Liver (tissue), 9 donors: ENCODE measurements around the gene ZNF862. TPM values are rescaled to one million over a fixed set of nuclear protein-coding genes. Genes with fewer than 3 reads are reported as not detected.

Experiments used
- DNase-seq: peaks from one replicate; pipeline ENCODE4 v3.0.0-alpha.2; 2017; ENCODE audit warnings: low spot score
- H3K27ac ChIP-seq, 2 donors: one replicate each; pipeline ENCODE4 v1.7.0; 2013; ENCODE audit warnings: inconsistent platforms in 2 of 2, low read length in 2 of 2, control low read depth in 1 of 2, low read depth in 1 of 2, mild to moderate bottlenecking in 1 of 2
- H3K27me3 ChIP-seq, 4 donors: one replicate each; pipeline versions ENCODE4 v1.6.1 to v1.7.0; 2013; ENCODE audit warnings: low read length in 3 of 4, inconsistent platforms in 1 of 4, mild to moderate bottlenecking in 1 of 4, moderate library complexity in 1 of 4; ENCODE audit not compliant: control insufficient read depth in 4 of 4, insufficient read depth in 4 of 4
- H3K36me3 ChIP-seq, 4 donors: one replicate each; pipeline versions ENCODE4 v1.6.1 to v1.7.0; 2013; ENCODE audit warnings: low read length in 3 of 4, mild to moderate bottlenecking in 3 of 4, low read depth in 1 of 4, moderate library complexity in 1 of 4; ENCODE audit not compliant: control insufficient read depth in 4 of 4, insufficient read depth in 3 of 4
- H3K4me1 ChIP-seq, 4 donors: one replicate each; pipeline versions ENCODE4 v1.6.1 to v1.7.0; 2013; ENCODE audit warnings: low read length in 3 of 4, mild to moderate bottlenecking in 3 of 4, moderate library complexity in 1 of 4; ENCODE audit not compliant: control insufficient read depth in 4 of 4, insufficient read depth in 4 of 4
- H3K4me3 ChIP-seq, 3 donors: one replicate each; pipeline versions ENCODE4 v1.6.1 to v1.7.0; 2013; ENCODE audit warnings: low read length in 3 of 3, control low read depth in 1 of 3, low read depth in 1 of 3, mild to moderate bottlenecking in 1 of 3
- H3K9ac ChIP-seq, 2 donors: one replicate each; pipeline ENCODE4 v1.7.0; 2013; ENCODE audit warnings: low read length in 2 of 2, mild to moderate bottlenecking in 2 of 2, moderate library complexity in 2 of 2, control low read depth in 1 of 2, low read depth in 1 of 2
- H3K9me3 ChIP-seq, 4 donors: one replicate each; pipeline versions ENCODE4 v1.6.1 to v1.7.0; 2013; ENCODE audit warnings: low read length in 3 of 4; ENCODE audit not compliant: control insufficient read depth in 4 of 4
- ATF3 ChIP-seq: IDR thresholded peaks from 2 replicates; pipeline ENCODE4 v1.6.1; 2016; ENCODE audit warnings: antibody characterized with exemption
- CTCF ChIP-seq: fragments of 150-350 bp; IDR thresholded peaks from 2 replicates; pipeline ENCODE4 v1.5.1; 2017; ENCODE audit warnings: improper control_type of control experiment, low read depth, low read length; ENCODE audit not compliant: missing input control
- EGR1 ChIP-seq, 2 donors: IDR thresholded peaks; 2 replicates each; pipeline ENCODE4 v1.6.1; 2016 to 2018; ENCODE audit warnings: antibody characterized with exemption in 2 of 2, low read depth in 2 of 2
- FOXA1 ChIP-seq: IDR thresholded peaks from 2 replicates; pipeline ENCODE4 v1.6.1; 2016; ENCODE audit warnings: antibody characterized with exemption
- FOXA2 ChIP-seq: IDR thresholded peaks from 2 replicates; pipeline ENCODE4 v1.6.1; 2016; ENCODE audit warnings: antibody characterized with exemption
- GABPA ChIP-seq, 2 donors: IDR thresholded peaks in 1 of 2; conservative IDR thresholded peaks in 1 of 2; 2 replicates each; pipeline ENCODE4 v1.6.1; 2016; ENCODE audit warnings: antibody characterized with exemption in 2 of 2, mild to moderate bottlenecking in 1 of 2, moderate library complexity in 1 of 2
- HNF4A ChIP-seq, 2 donors: conservative IDR thresholded peaks; 2 replicates each; pipeline ENCODE4 v1.6.1; 2016; ENCODE audit warnings: antibody characterized with exemption in 2 of 2, mild to moderate bottlenecking in 2 of 2
- HNF4G ChIP-seq: IDR thresholded peaks from 2 replicates; pipeline ENCODE4 v1.6.1; 2016; ENCODE audit warnings: antibody characterized with exemption
- JUND ChIP-seq, 2 donors: IDR thresholded peaks; 2 replicates each; pipeline ENCODE4 v1.6.1; 2016; ENCODE audit warnings: antibody characterized with exemption in 2 of 2
- NR2F2 ChIP-seq: IDR thresholded peaks from 2 replicates; pipeline ENCODE4 v1.6.1; 2016; ENCODE audit warnings: antibody characterized with exemption
- RAD21 ChIP-seq, 2 donors: IDR thresholded peaks; 2 replicates each; pipeline ENCODE4 v1.6.1; 2016; ENCODE audit warnings: antibody characterized with exemption in 2 of 2, mild to moderate bottlenecking in 2 of 2
- REST ChIP-seq: IDR thresholded peaks from 2 replicates; pipeline ENCODE4 v1.6.1; 2016; ENCODE audit warnings: antibody characterized with exemption, mild to moderate bottlenecking
- RXRA ChIP-seq, 2 donors: IDR thresholded peaks; 2 replicates each; pipeline ENCODE4 v1.6.1; 2017 to 2018; ENCODE audit warnings: antibody characterized with exemption in 2 of 2, mild to moderate bottlenecking in 1 of 2
- SP1 ChIP-seq: IDR thresholded peaks from 2 replicates; pipeline ENCODE4 v1.6.1; 2018; ENCODE audit warnings: antibody characterized with exemption, mild to moderate bottlenecking
- TAF1 ChIP-seq: conservative IDR thresholded peaks from 2 replicates; pipeline ENCODE4 v1.6.1; 2016; ENCODE audit warnings: antibody characterized with exemption, mild to moderate bottlenecking
- YY1 ChIP-seq: IDR thresholded peaks from 2 replicates; pipeline ENCODE4 v1.6.1; 2016; ENCODE audit warnings: antibody characterized with exemption, mild to moderate bottlenecking
- ZBTB33 ChIP-seq: IDR thresholded peaks from 2 replicates; pipeline ENCODE4 v1.6.1; 2016; ENCODE audit warnings: antibody characterized with exemption
- WGBS: extraction: QIAGEN DNeasy Blood & Tissue Kit; methylation state at CpG from one replicate; pipeline ENCODE4 v1.1.7; 2013; 5-methylcytosine and 5-hydroxymethylcytosine counted together
- polyA plus RNA-seq, 2 donors: library from polyadenylated mRNA; stranded (reverse) in 1 of 2; unstranded in 1 of 2; fragments of 200-250 nt in 1 of 2; fragments of >200 nt in 1 of 2; fragmentation: Nextera tagmentation in 1 of 2; extraction: Ambion mirVana in 1 of 2; gene quantifications; one replicate each; pipeline versions ENCODE4 v1.2.1 to v1.2.3, GENCODE V29; 2013 to 2015
- total RNA-seq, 2 donors: library from RNA; depleted of rRNA; stranded (reverse); fragments of >200 nt; gene quantifications; one replicate each; pipeline ENCODE4 v1.2.3, GENCODE V29; 2014
- TF ChIP-seq, protein P1 (sequence below): IDR thresholded peaks from 2 replicates; pipeline ENCODE4 v1.6.1; 2016; ENCODE audit warnings: antibody characterized with exemption
- donor health status: healthy.
- donor health status: healthy.
- donor health status: healthy.
- donor health status: healthy.
- donor health status: healthy.

Gene ZNF862
- total and polyA plus RNA-seq, 4 donors, result 1.9 to 9.4 (median 3.8) TPM

DNA sequence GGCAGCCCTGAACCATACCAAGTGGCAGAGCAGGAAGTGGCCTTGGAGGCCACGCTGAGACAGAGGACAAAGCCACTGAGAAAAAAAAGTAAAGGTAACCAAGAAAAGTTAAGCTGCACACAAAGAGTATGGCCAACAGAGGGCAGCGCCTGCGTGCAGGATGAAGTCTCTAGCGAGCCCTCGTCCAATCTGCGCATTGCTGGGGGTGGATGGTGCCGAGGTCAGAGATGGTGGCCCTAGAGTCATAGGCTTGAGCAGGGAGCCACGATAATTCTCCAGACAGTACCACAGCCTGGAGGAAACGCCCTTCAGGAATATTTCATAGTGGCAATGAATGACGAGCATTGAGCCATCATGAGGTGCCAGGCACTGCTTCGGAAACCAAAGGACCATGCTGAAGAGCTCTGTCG, 45.3 kb downstream of the ZNF862 start:
- H3K27me3 ChIP-seq, result no peaks in the 10 kb centered on the region
- H3K9ac ChIP-seq, result no peak overlapping the region
- peak; percentile 54 for DNase-seq
- peak overlapping the region in 1 of 3 donors; percentile 4 for H3K4me3 ChIP-seq
- TF ChIP-seq RAD21 (IDR thresholded peaks at IDR 0.05) (peak; percentile 94 to 95), FOXA2 (no peak), RXRA (IDR thresholded peaks at IDR 0.05) (peak; percentile 38 to 69), CTCF (peak; percentile 80), JUND (IDR thresholded peaks at IDR 0.05) (peak in 1 of 2 donors; percentile 2)
- H3K9me3 ChIP-seq, result no peaks in the 10 kb centered on the region
- 16% methylated on average over 12 of the region's 12 CpGs for WGBS
- H3K4me1 ChIP-seq, result peaks cover 11 to 47% (median 31%) of the 10 kb centered on the region in 4 donors
- peak overlapping the region; percentile 72 to 90 for H3K27ac ChIP-seq
- H3K36me3 ChIP-seq, result no peaks in the 10 kb centered on the region

DNA sequence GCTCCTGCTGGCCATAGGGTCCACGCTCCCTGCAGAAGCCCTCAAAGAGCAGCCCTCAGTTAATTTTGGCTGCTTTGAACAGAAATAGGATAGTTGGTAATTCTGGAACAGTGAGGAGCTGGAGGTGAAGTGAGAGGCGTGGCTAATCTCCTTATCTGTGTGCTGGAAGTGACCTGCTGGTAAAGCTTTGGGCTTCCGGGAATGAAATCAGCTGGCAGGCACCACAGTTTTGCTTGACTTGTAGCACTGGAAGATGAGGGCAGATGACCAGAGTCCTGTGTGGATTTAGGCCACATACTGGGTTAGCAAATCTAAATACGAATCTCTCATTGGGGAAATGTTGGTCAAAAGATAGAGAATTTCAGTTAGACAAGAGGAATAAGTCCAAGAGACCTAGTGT, 45.8 kb downstream of the ZNF862 start:
- no peak for DNase-seq
- 28% methylated on average over 4 of the region's 4 CpGs for WGBS

More for the DNA sequence above, 45.8 kb downstream of the ZNF862 start:
- no peaks in the 10 kb centered on the region for H3K27me3 ChIP-seq
- peak in 1 of 2 donors; percentile 58 for TF ChIP-seq GABPA (IDR thresholded peaks at IDR 0.05 in 1 of 2, conservative IDR thresholded peaks at IDR 0.05 in 1 of 2)
- TF ChIP-seq TAF1, result no peak
- TF ChIP-seq, protein P1, sequence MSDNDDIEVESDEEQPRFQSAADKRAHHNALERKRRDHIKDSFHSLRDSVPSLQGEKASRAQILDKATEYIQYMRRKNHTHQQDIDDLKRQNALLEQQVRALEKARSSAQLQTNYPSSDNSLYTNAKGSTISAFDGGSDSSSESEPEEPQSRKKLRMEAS, result peak; percentile 86
- TF ChIP-seq FOXA2, result peak; percentile 49
- no peak for TF ChIP-seq ATF3
- no peak for TF ChIP-seq CTCF
- TF ChIP-seq JUND (IDR thresholded peaks at IDR 0.05), result peak; percentile 30 to 61
- peak; percentile 75 to 83 for TF ChIP-seq HNF4A (conservative IDR thresholded peaks at IDR 0.05)
- peak; percentile 63 for TF ChIP-seq FOXA1
- TF ChIP-seq REST, result no peak
- no peak for TF ChIP-seq NR2F2
- peak; percentile 59 for TF ChIP-seq HNF4G
- TF ChIP-seq YY1, result peak; percentile 68
- peak; percentile 56 for TF ChIP-seq ZBTB33
- TF ChIP-seq EGR1 (IDR thresholded peaks at IDR 0.05; ENCODE audit: low read depth in 2 of 2), result peak; percentile 13 to 37
- peak in 1 of 2 donors; percentile 31 for TF ChIP-seq RAD21 (IDR thresholded peaks at IDR 0.05)
- TF ChIP-seq RXRA (IDR thresholded peaks at IDR 0.05), result peak; percentile 46 to 80
- TF ChIP-seq SP1, result peak; percentile 85
- no peaks in the 10 kb centered on the region for H3K36me3 ChIP-seq
- H3K4me3 ChIP-seq, result peak overlapping the region in 1 of 3 donors; percentile 4
- H3K9me3 ChIP-seq, result no peaks in the 10 kb centered on the region
- H3K9ac ChIP-seq, result peak overlapping the region in 1 of 2 donors; percentile 21
- peak overlapping the region; percentile 72 to 90 for H3K27ac ChIP-seq
- peaks cover 11 to 47% (median 31%) of the 10 kb centered on the region in 4 donors for H3K4me1 ChIP-seq
